NT2/D1 (cell line): ENCODE measurements around the gene PXMP4.

Experiments
- SUZ12 ChIP-seq: IDR thresholded peaks from 2 replicates; pipeline ENCODE4 v1.6.1; 2011; ENCODE audit not compliant: insufficient read length, insufficient read depth; ENCODE audit errors: extremely low read depth
- YY1 ChIP-seq: IDR thresholded peaks from 2 replicates; pipeline ENCODE4 v1.6.1; 2011; ENCODE audit not compliant: insufficient read length, insufficient read depth
- ZNF274 ChIP-seq: IDR thresholded peaks from 2 replicates; pipeline ENCODE4 v1.6.1; 2011; ENCODE audit warnings: mild to moderate bottlenecking, low read depth, low read length

- no peak for TF ChIP-seq ZNF274
- no peak for TF ChIP-seq YY1
- TF ChIP-seq SUZ12, result no peak
These were observed 55.9 kb downstream of the PXMP4 start for GRCh38 chr20:33664085-33664761.
